Stimulated activated naive CD8-positive, alpha-beta T cell treated with anti-CD3 and anti-CD28 coated beads, Interleukin-15, amount 100 ng/mL, for 72 hours (primary cell): ENCODE results near the gene KLHL28.

Source experiments
- ATAC-seq: fragments of 150-1000 bp; cut with Tn5 transposase; 2 replicates; pipeline ENCODE4 v1.10.0; 2021; ENCODE audit warnings: mild to moderate bottlenecking, moderate library complexity
- DNase-seq, 2 donors: peaks; one replicate each; pipeline ENCODE4 v3.0.0; 2021 to 2022
- H3K27ac Mint-ChIP-seq, 2 donors: one replicate each; pipeline ENCODE4 v1.8.0; 2022; ENCODE audit warnings: mild to moderate bottlenecking in 2 of 2, mixed read lengths in 2 of 2, moderate library complexity in 2 of 2
- H3K27me3 Mint-ChIP-seq: one replicate; pipeline ENCODE4 v1.8.0; 2022; ENCODE audit warnings: mixed read lengths
- H3K4me1 Mint-ChIP-seq: one replicate; pipeline ENCODE4 v1.8.0; 2022; ENCODE audit warnings: mild to moderate bottlenecking, mixed read lengths
- H3K4me3 Mint-ChIP-seq, 2 donors: one replicate each; pipeline ENCODE4 v1.8.0; 2022; ENCODE audit warnings: mild to moderate bottlenecking in 2 of 2, mixed read lengths in 2 of 2, moderate library complexity in 1 of 2
- H3K9me3 Mint-ChIP-seq, 2 donors: one replicate each; pipeline ENCODE4 v1.8.0; 2022; ENCODE audit warnings: mixed read lengths in 2 of 2

KLHL28 gene

DNA sequence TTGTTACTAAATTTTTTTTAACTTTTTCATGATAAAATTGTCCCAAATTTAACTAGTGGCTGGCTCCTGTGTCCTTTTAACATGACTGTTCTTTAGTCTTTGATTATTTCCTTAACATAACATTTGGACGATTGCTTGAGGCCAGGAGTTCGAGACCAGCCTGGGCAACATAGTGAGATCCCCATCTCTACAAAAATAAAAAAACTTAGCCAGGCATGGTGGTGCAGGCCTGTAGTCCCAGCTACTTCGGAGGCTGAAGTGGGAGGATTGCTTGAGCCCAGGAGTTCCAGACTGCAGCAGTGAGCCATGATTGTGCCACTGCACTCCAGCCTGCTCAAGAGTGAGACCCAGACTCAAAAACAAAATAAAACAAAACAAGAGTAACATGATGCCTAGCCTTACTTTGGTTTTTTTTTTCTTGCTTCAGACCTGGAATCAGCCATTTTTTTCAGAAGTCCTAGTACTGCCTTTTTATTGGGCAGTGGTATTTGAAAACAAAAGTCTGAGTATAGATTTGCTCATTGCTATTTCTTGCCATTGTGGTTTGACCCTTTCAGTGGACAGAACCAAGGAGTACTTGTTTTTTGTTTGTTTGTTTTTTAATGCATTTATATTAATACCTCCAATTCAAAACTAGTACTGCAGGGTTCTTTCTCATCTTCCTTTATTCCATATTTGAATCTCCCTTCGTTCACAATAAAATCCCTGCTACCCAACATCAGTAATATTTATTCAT lies 5.0 kb upstream of the KLHL28 start:
- peak overlapping the region; percentile 68 to 69 for H3K4me3 Mint-ChIP-seq
- peaks cover 21 to 32% of the 10 kb centered on the region in 2 donors for H3K9me3 Mint-ChIP-seq
- no peaks in the 10 kb centered on the region for H3K27me3 Mint-ChIP-seq
- DNase-seq (no peak), ATAC-seq (no peak)
- peaks cover 69% of the 10 kb centered on the region for H3K4me1 Mint-ChIP-seq
- peak overlapping the region in 1 of 2 donors; percentile 51 for H3K27ac Mint-ChIP-seq

DNA sequence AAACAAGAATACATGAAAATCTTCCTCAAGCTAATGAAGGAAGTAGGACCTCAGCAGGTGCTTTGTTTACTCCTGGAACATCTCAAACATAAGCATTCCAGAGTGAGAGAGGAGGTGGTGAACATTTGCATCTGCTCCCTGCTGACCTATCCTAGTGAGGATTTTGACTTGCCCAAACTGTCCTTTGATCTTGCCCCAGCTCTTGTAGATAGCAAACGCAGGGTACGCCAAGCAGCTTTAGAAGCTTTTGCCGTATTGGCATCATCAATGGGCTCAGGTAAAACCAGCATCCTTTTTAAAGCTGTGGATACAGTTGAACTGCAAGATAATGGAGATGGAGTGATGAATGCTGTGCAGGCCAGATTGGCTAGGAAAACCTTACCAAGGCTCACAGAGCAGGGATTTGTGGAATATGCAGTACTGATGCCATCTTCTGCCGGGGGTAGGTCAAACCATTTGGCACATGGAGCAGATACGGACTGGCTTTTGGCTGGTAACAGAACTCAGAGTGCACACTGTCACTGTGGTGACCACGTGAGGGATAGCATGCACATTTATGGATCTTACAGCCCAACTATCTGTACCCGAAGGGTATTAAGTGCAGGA lies 2.1 kb upstream of the KLHL28 start:
- Mint-ChIP-seq H3K4me1 (peaks cover 59% of the 10 kb centered on the region), H3K27ac (peak overlapping the region in 1 of 2 donors; percentile 16), H3K9me3 (peaks cover 0 to 5% of the 10 kb centered on the region in 2 donors), H3K4me3 (no peak overlapping the region), H3K27me3 (no peaks in the 10 kb centered on the region)
- ATAC-seq (no peak), DNase-seq (no peak)

GRCh38 chr14:44963044-44963528 lies 1.3 kb upstream of the KLHL28 start:
- Mint-ChIP-seq H3K27ac (peak overlapping the region in 1 of 2 donors; percentile 41), H3K27me3 (no peaks in the 10 kb centered on the region), H3K4me1 (peaks cover 51% of the 10 kb centered on the region), H3K4me3 (no peak overlapping the region), H3K9me3 (no peaks in the 10 kb centered on the region)
- DNase-seq (no peak), ATAC-seq (no peak)

GRCh38 chr14:44962334-44963043 lies 742 bp upstream of the KLHL28 start:
- ATAC-seq (peak; percentile 46), DNase-seq (no peak)
- peaks cover 48% of the 10 kb centered on the region for H3K4me1 Mint-ChIP-seq
- H3K27me3 Mint-ChIP-seq, result no peaks in the 10 kb centered on the region
- no peaks in the 10 kb centered on the region for H3K9me3 Mint-ChIP-seq
- H3K27ac Mint-ChIP-seq, result no peak overlapping the region
- no peak overlapping the region for H3K4me3 Mint-ChIP-seq

DNA sequence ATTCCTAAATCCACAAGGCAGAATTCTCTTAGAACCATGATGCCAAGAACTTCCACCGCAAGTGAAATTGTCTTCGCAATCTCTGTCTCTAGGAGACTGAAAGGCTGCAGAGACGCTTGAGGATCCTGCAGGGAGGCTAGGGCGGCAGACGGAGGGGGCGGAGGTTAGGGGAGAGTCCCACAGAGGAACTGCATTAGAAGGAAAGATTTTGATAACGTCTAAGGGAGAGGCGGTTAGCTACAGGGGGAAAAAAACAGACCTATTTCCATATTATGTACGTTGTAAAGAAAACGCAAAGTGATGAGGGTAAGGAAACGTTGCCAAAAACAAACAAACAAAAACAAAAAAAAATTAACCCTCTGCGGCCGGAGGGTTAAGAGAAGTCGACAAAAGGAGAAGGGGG lies 595 bp downstream of the KLHL28 start:
- Mint-ChIP-seq H3K27ac (no peak overlapping the region), H3K4me1 (peaks cover 42% of the 10 kb centered on the region), H3K27me3 (no peaks in the 10 kb centered on the region), H3K9me3 (no peaks in the 10 kb centered on the region), H3K4me3 (no peak overlapping the region)
- DNase-seq (peak; percentile 40 to 49), ATAC-seq (peak; percentile 42)

DNA sequence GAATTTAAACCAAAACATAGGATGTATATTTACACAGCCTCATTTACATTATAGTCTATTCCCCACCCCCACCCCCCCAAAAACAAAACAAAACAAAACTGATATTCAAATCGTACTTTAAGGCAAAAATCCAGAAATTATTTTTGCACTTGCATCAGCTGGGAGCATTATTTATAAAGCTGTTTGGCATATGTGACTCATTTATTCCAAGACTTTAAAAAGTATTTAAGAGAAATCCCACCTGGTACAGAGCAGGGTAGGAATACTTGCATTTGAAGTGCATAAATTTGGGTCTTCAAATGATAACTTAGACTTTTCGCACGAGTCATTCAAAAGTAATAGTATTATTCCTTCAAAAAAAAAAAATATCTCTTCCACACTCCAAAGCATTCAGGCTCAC lies 1.1 kb downstream of the KLHL28 start:
- H3K27ac Mint-ChIP-seq, result peak overlapping the region in 1 of 2 donors; percentile 33
- H3K4me1 Mint-ChIP-seq, result peaks cover 42% of the 10 kb centered on the region
- no peak for ATAC-seq
- no peaks in the 10 kb centered on the region for H3K27me3 Mint-ChIP-seq
- no peak overlapping the region for H3K4me3 Mint-ChIP-seq
- no peak for DNase-seq
- no peaks in the 10 kb centered on the region for H3K9me3 Mint-ChIP-seq

GRCh38 chr14:44960146-44960545 lies 1.6 kb downstream of the KLHL28 start:
- no peak overlapping the region for H3K4me3 Mint-ChIP-seq
- peak overlapping the region in 1 of 2 donors; percentile 33 for H3K27ac Mint-ChIP-seq
- no peak for DNase-seq
- peaks cover 42% of the 10 kb centered on the region for H3K4me1 Mint-ChIP-seq
- no peaks in the 10 kb centered on the region for H3K9me3 Mint-ChIP-seq
- ATAC-seq, result no peak
- no peaks in the 10 kb centered on the region for H3K27me3 Mint-ChIP-seq

DNA sequence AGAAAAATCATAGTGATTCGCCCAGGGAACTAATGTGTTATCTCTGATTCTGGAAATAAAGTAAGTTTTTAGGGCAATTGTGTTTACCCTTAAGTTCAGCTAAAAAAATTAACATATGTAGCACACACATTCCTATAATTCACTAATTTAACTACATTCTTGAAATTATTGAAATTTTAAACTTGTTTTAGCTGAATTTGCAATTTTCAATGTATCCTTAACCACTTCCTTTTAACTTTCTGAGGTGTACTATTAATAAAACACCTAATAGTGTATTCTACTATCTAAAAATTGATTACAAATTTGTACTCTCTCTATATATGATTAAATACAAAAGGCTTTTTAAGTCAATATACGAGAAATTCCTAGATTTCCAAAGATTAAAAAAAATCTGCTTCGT lies 2.2 kb downstream of the KLHL28 start:
- Mint-ChIP-seq H3K4me3 (peak overlapping the region in 1 of 2 donors; percentile 57), H3K4me1 (peaks cover 36% of the 10 kb centered on the region), H3K9me3 (no peaks in the 10 kb centered on the region), H3K27ac (no peak overlapping the region), H3K27me3 (no peaks in the 10 kb centered on the region)
- DNase-seq, result no peak
- no peak for ATAC-seq

DNA sequence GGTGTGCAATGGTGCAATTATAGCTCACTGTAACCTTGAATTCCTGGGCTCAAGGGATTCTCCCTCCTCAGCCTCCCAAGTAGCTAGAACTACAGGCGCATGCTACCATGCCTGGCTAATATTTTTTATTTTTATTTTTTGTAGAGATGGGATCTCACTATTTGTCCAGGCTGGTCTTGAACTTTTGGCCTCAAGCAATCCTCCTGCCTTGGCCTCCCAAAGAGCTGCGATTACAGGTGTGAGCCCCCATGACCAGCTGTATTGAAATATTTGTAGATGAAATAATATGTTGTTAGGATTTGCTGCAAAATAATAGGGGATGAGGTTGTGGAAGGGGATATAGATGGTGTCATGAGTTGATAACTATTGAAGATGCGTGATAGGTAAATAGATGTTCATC lies 4.9 kb downstream of the KLHL28 start:
- H3K4me3 Mint-ChIP-seq, result no peak overlapping the region
- H3K27ac Mint-ChIP-seq, result no peak overlapping the region
- H3K27me3 Mint-ChIP-seq, result no peaks in the 10 kb centered on the region
- ATAC-seq, result no peak
- H3K9me3 Mint-ChIP-seq, result no peaks in the 10 kb centered on the region
- H3K4me1 Mint-ChIP-seq, result peaks cover 29% of the 10 kb centered on the region
- DNase-seq, result no peak

DNA sequence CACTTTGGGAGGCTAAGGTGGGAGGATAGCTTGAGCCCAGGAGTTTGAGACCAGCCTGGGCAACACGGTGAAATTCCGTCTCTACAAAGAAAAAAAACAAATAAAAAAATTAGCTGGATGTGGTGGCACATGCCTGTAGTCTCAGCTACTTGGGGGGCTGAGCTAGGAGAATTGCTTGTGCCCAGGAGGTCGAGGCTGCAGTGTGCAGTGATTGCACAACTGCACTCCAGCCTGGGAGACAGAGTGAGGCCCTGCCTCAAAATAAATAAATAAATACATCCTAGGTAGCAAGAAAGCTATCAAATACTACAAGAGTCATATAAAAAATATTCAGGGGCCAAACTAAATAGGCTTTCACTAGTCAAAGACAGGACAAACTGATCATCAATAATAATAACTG lies 6.2 kb downstream of the KLHL28 start:
- Mint-ChIP-seq H3K4me3 (no peak overlapping the region), H3K4me1 (peaks cover 34% of the 10 kb centered on the region), H3K27me3 (no peaks in the 10 kb centered on the region), H3K27ac (no peak overlapping the region), H3K9me3 (no peaks in the 10 kb centered on the region)
- DNase-seq, result no peak
- ATAC-seq, result no peak

DNA sequence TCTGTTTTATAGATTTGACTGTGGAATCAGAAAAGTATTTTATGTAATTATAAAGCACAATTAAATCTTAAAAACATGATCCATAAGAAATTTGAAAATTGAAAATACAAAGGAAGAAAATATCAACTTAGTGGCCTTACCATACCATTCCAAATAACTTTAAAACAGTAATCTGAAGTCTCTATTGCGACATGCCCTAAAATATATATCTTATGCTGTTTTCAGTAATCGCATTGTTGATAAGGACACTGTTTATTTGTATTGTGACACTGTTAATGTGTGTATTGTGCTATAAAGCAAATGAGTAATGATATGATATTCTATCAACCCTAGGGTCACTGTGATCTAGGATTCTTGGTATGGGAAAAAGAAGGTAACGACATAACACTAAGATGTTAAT lies 7.0 kb downstream of the KLHL28 start:
- DNase-seq, result no peak
- Mint-ChIP-seq H3K4me1 (peaks cover 27% of the 10 kb centered on the region), H3K9me3 (no peaks in the 10 kb centered on the region), H3K27me3 (no peaks in the 10 kb centered on the region), H3K4me3 (no peak overlapping the region), H3K27ac (no peak overlapping the region)
- no peak for ATAC-seq

GRCh38 chr14:44952391-44953110 lies 9.2 kb downstream of the KLHL28 start:
- Mint-ChIP-seq H3K27me3 (no peaks in the 10 kb centered on the region), H3K27ac (no peak overlapping the region), H3K4me3 (no peak overlapping the region), H3K9me3 (peaks cover 0 to 4% of the 10 kb centered on the region in 2 donors), H3K4me1 (peaks cover 22% of the 10 kb centered on the region)
- ATAC-seq (no peak), DNase-seq (no peak)

- H3K27ac Mint-ChIP-seq, result peak overlapping the region in 1 of 2 donors; percentile 61
- H3K4me1 Mint-ChIP-seq, result peaks cover 21% of the 10 kb centered on the region
- H3K9me3 Mint-ChIP-seq, result peaks cover 4 to 8% of the 10 kb centered on the region in 2 donors
- DNase-seq (no peak), ATAC-seq (no peak)
- no peaks in the 10 kb centered on the region for H3K27me3 Mint-ChIP-seq
- H3K4me3 Mint-ChIP-seq, result no peak overlapping the region
Measured at GRCh38 chr14:44951051-44951450, 10.7 kb downstream of the KLHL28 start.

DNA sequence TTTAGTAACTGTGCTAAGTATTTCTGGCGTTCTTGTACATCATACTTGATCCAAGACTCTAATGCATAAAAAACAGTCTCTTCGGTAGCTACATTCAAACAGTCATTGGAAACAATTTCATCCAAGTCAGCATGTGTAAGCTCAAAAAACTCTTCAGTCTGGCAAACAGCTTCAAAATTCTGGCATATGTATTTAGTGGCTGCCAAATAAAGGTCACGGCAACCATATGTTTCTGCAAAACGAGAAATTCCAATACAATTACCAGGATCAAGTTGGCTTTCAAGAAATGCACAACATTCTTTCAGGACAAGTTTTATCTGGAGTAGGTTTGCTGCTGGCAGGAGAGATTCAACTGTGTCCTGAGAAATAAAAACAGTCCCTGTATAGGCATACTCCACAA lies 16.5 kb downstream of the KLHL28 start:
- ATAC-seq, result no peak
- peaks cover 12 to 18% of the 10 kb centered on the region in 2 donors for H3K9me3 Mint-ChIP-seq
- H3K4me3 Mint-ChIP-seq, result no peak overlapping the region
- no peaks in the 10 kb centered on the region for H3K27me3 Mint-ChIP-seq
- no peak overlapping the region for H3K27ac Mint-ChIP-seq
- DNase-seq, result no peak
- H3K4me1 Mint-ChIP-seq, result peaks cover 11% of the 10 kb centered on the region

DNA sequence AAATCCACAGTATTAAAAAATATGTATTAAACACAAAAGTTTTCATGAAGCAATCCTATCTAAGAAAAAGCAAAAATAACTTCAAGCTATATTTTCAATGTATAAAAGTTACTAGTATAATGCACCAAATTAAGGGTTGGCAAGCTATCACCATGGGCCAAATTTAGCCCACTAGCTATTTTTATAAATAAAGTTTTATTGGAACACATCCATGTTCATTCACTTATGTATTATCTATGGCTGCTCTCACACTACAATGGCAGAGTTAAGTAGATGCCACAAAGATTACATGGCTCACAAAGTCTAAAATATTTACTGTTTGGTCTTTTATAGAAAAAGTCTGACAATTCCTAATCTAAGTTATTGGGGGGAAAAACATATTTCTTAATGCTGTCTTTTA lies 17.6 kb downstream of the KLHL28 start:
- H3K9me3 Mint-ChIP-seq, result peaks cover 12 to 25% of the 10 kb centered on the region in 2 donors
- DNase-seq, result no peak
- no peaks in the 10 kb centered on the region for H3K27me3 Mint-ChIP-seq
- peaks cover 11% of the 10 kb centered on the region for H3K4me1 Mint-ChIP-seq
- no peak for ATAC-seq
- H3K4me3 Mint-ChIP-seq, result no peak overlapping the region
- no peak overlapping the region for H3K27ac Mint-ChIP-seq
